H9 (cell line): ENCODE measurements around the gene NIPAL1. TPM values are rescaled to one million over a fixed set of nuclear protein-coding genes. Genes with fewer than 3 reads are reported as not detected.

Experiments
- DNase-seq: peaks from one replicate; pipeline ENCODE4 v3.0.0-alpha.2; 2017
- H2AFZ ChIP-seq: one replicate; pipeline ENCODE4 v1.6.1; 2013; ENCODE audit warnings: mild to moderate bottlenecking, low read length, control low read depth, moderate library complexity
- H2AK5ac ChIP-seq: 2 replicates; pipeline ENCODE4 v1.6.1; 2013; ENCODE audit warnings: low read length, control low read depth, mixed read lengths; ENCODE audit not compliant: insufficient read length
- H2BK120ac ChIP-seq: one replicate; pipeline ENCODE4 v1.6.1; 2013; ENCODE audit warnings: low read depth, mild to moderate bottlenecking, low read length, control low read depth, inconsistent platforms; ENCODE audit not compliant: poor library complexity, severe bottlenecking
- H2BK12ac ChIP-seq: 2 replicates; pipeline ENCODE4 v1.6.1; 2013; ENCODE audit warnings: low read length, control low read depth, mixed read lengths, low read depth; ENCODE audit not compliant: insufficient read length
- H2BK15ac ChIP-seq: 2 replicates; pipeline ENCODE4 v1.6.1; 2013; ENCODE audit warnings: low read depth, low read length, control low read depth
- H2BK20ac ChIP-seq: one replicate; pipeline ENCODE4 v1.6.1; 2013; ENCODE audit warnings: low read depth, mild to moderate bottlenecking, low read length, control low read depth, inconsistent platforms; ENCODE audit not compliant: poor library complexity, severe bottlenecking
- H2BK5ac ChIP-seq: 2 replicates; pipeline ENCODE4 v1.6.1; 2013; ENCODE audit warnings: low read length, control low read depth, mixed read lengths; ENCODE audit not compliant: insufficient read length
- H3K14ac ChIP-seq: 2 replicates; pipeline ENCODE4 v1.6.1; 2013; ENCODE audit warnings: low read length, control low read depth; ENCODE audit not compliant: insufficient read depth
- H3K18ac ChIP-seq: 2 replicates; pipeline ENCODE4 v1.6.1; 2013; ENCODE audit warnings: low read depth, mild to moderate bottlenecking, mixed read lengths, low read length, control low read depth; ENCODE audit not compliant: insufficient read length
- H3K23ac ChIP-seq: 2 replicates; pipeline ENCODE4 v1.6.1; 2013; ENCODE audit warnings: low read length, control low read depth, mixed read lengths, low read depth; ENCODE audit not compliant: insufficient read length
- H3K23me2 ChIP-seq: 2 replicates; pipeline ENCODE4 v1.6.1; 2013; ENCODE audit warnings: low read depth, mild to moderate bottlenecking, mixed read lengths, low read length, control low read depth; ENCODE audit not compliant: insufficient read length, poor library complexity, severe bottlenecking
- H3K27ac ChIP-seq: 2 replicates; pipeline ENCODE4 v1.5.1; 2013; ENCODE audit warnings: low read length, control low read depth, mixed read lengths, low read depth; ENCODE audit not compliant: insufficient read length
- H3K27me3 ChIP-seq: 2 replicates; pipeline ENCODE4 v1.6.1; 2013; ENCODE audit warnings: low read length, control low read depth, inconsistent platforms; ENCODE audit not compliant: insufficient read depth
- H3K4ac ChIP-seq: 2 replicates; pipeline ENCODE4 v1.6.1; 2013; ENCODE audit warnings: low read depth, mild to moderate bottlenecking, control low read depth, inconsistent platforms, low read length, moderate library complexity
- H3K4me1 ChIP-seq: 2 replicates; pipeline ENCODE4 v1.6.1; 2013; ENCODE audit warnings: low read length, control low read depth, inconsistent platforms; ENCODE audit not compliant: insufficient read depth
- H3K4me2 ChIP-seq: 2 replicates; pipeline ENCODE4 v1.6.1; 2013; ENCODE audit warnings: low read length, control low read depth, mixed read lengths; ENCODE audit not compliant: insufficient read length, insufficient read depth
- H3K56ac ChIP-seq: 2 replicates; pipeline ENCODE4 v1.6.1; 2013; ENCODE audit warnings: low read depth, mild to moderate bottlenecking, mixed read lengths, low read length, control low read depth; ENCODE audit not compliant: insufficient read length
- H3K79me1 ChIP-seq: 2 replicates; pipeline ENCODE4 v1.6.1; 2013; ENCODE audit warnings: low read depth, mild to moderate bottlenecking, moderate library complexity, low read length, control low read depth, inconsistent platforms; ENCODE audit not compliant: insufficient read depth, poor library complexity, severe bottlenecking
- H3K79me2 ChIP-seq: 2 replicates; pipeline ENCODE4 v1.6.1; 2013; ENCODE audit warnings: low read length, control low read depth, inconsistent platforms; ENCODE audit not compliant: insufficient read depth
- H3K9ac ChIP-seq: 2 replicates; pipeline ENCODE4 v1.6.1; 2013; ENCODE audit warnings: low read length, control low read depth, mixed read lengths; ENCODE audit not compliant: insufficient read length; ENCODE audit errors: extremely low read depth
- H3K9me3 ChIP-seq: one replicate; pipeline ENCODE4 v1.6.1; 2013; ENCODE audit warnings: low read depth, low read length, inconsistent platforms; ENCODE audit not compliant: control insufficient read depth
- H3T11ph ChIP-seq: one replicate; pipeline ENCODE4 v1.6.1; 2013; ENCODE audit warnings: mild to moderate bottlenecking, low read length, control low read depth, inconsistent platforms
- H4K20me1 ChIP-seq: one replicate; pipeline ENCODE4 v1.6.1; 2013; ENCODE audit not compliant: control insufficient read depth, insufficient read length, insufficient read depth
- H4K5ac ChIP-seq: 2 replicates; pipeline ENCODE4 v1.6.1; 2013; ENCODE audit warnings: low read depth, mild to moderate bottlenecking, mixed read lengths, low read length, control low read depth; ENCODE audit not compliant: insufficient read length
- H4K8ac ChIP-seq: replicated peaks from 2 replicates; pipeline ENCODE4 v1.6.1; 2013; ENCODE audit warnings: low read length, control low read depth, mixed read lengths, low read depth; ENCODE audit not compliant: insufficient read length
- H4K91ac ChIP-seq: 2 replicates; pipeline ENCODE4 v1.6.1; 2013; ENCODE audit warnings: low read depth, mild to moderate bottlenecking, moderate library complexity, mixed read lengths, low read length, control low read depth; ENCODE audit not compliant: insufficient read length
- H3K27ac Mint-ChIP-seq, 3 experiments: 2 replicates in 2 of 3; 3 replicates in 1 of 3; pipeline ENCODE4 v1.8.0; 2020 to 2021; ENCODE audit warnings: mixed read lengths in 3 of 3, mild to moderate bottlenecking in 1 of 3, moderate library complexity in 1 of 3
- H3K27me3 Mint-ChIP-seq: 2 replicates; pipeline ENCODE4 v1.8.0; 2021; ENCODE audit warnings: low read depth, mild to moderate bottlenecking, moderate library complexity, mixed read lengths
- H3K36me3 Mint-ChIP-seq, 3 experiments: 2 replicates in 2 of 3; 3 replicates in 1 of 3; pipeline ENCODE4 v1.8.0; 2020 to 2021; ENCODE audit warnings: low read depth in 3 of 3, mixed read lengths in 3 of 3; ENCODE audit not compliant: insufficient read depth in 1 of 3
- H3K4me1 Mint-ChIP-seq, 2 experiments: 2 replicates each; pipeline ENCODE4 v1.8.0; 2020; ENCODE audit warnings: mixed read lengths in 2 of 2
- H3K4me3 Mint-ChIP-seq, 2 experiments: 2 replicates in 1 of 2; 3 replicates in 1 of 2; pipeline ENCODE4 v1.8.0; 2020 to 2021; ENCODE audit warnings: mild to moderate bottlenecking in 2 of 2, mixed read lengths in 2 of 2, moderate library complexity in 1 of 2
- H3K9me3 Mint-ChIP-seq, 2 experiments: 2 replicates in 1 of 2; 3 replicates in 1 of 2; pipeline ENCODE4 v1.8.0; 2020; ENCODE audit warnings: mild to moderate bottlenecking in 2 of 2, mixed read lengths in 2 of 2, moderate library complexity in 1 of 2
- CTCF ChIP-seq: fragments of 200-600 bp; sonication (generic); conservative IDR thresholded peaks from 3 replicates; pipeline ENCODE4 v1.8.0; 2021; ENCODE audit warnings: antibody characterized with exemption, mild to moderate bottlenecking
- WGBS: extraction: QIAGEN DNeasy Blood & Tissue Kit; methylation state at CpG from one replicate; pipeline ENCODE4 v1.1.7; 2013; ENCODE audit warnings: missing lambda C conversion rate, low lambda C conversion rate, mixed read lengths; ENCODE audit not compliant: insufficient read length; ENCODE audit errors: extremely low coverage; 5-methylcytosine and 5-hydroxymethylcytosine counted together
- total RNA-seq: library from RNA; stranded (reverse); gene quantifications from 2 replicates; pipeline ENCODE4 v1.2.1, GENCODE V29; 2021

The NIPAL1 gene
- total RNA-seq, 1 experiment from 2014 or later: 16.9 TPM

GRCh38 chr4:48025005-48025404 lies 8.4 kb downstream of the NIPAL1 start:
- Histone ChIP-seq H3K79me2 (no peaks in the 10 kb centered on the region), H3K14ac (no peak overlapping the region), H4K91ac (no peak overlapping the region), H3T11ph (no peak overlapping the region), H3K9me3 (no peaks in the 10 kb centered on the region), H2AK5ac (no peak overlapping the region), H2AFZ (no peak overlapping the region), H2BK15ac (no peak overlapping the region), H3K56ac (no peak overlapping the region), H3K9ac (no peak overlapping the region), H3K23me2 (no peaks in the 10 kb centered on the region), H2BK20ac (no peak overlapping the region), H2BK5ac (no peak overlapping the region), H2BK12ac (no peak overlapping the region), H3K27me3 (no peaks in the 10 kb centered on the region), H3K4me2 (no peak overlapping the region), H3K79me1 (no peaks in the 10 kb centered on the region), H3K23ac (no peak overlapping the region), H2BK120ac (no peak overlapping the region), H3K4ac (no peak overlapping the region), H3K27ac (no peak overlapping the region), H3K18ac (no peak overlapping the region), H4K5ac (no peak overlapping the region), H4K20me1 (no peaks in the 10 kb centered on the region), H3K4me1 (peaks cover 4% of the 10 kb centered on the region; the same call in 1 of the 2 replicates), H4K8ac (no peak overlapping the region)
- H3K4me1 Mint-ChIP-seq: peaks cover 28 to 32% of the 10 kb centered on the region in 2 experiments
- peak overlapping the region in 1 of 3 experiments; percentile 18; a peak in 1 of 7 replicates for H3K27ac Mint-ChIP-seq
- H3K36me3 Mint-ChIP-seq: peaks cover 12 to 27% (median 22%) of the 10 kb centered on the region in 3 experiments
- H3K4me3 Mint-ChIP-seq: no peak overlapping the region
- no CpG with 5 or more reads among the region's 2 CpGs for WGBS
- H3K27me3 Mint-ChIP-seq: no peaks in the 10 kb centered on the region
- DNase-seq: no peak
- H3K9me3 Mint-ChIP-seq: peaks cover 0 to 2% of the 10 kb centered on the region in 2 experiments; a peak in 2 of 5 replicates
- TF ChIP-seq CTCF: no peak
